Kidney (tissue), 14 donors: ENCODE results near the gene HBP1. TPM values are rescaled to one million over a fixed set of nuclear protein-coding genes. Genes with fewer than 3 reads are reported as not detected.
A peak's percentile ranks its signal among the peaks of the same experiment; 100 is the strongest.

Source experiments
- DNase-seq, 5 donors: peaks; one replicate each; pipeline ENCODE4 v3.0.0-alpha.2; 2013 to 2020
- FAIRE-seq: peaks from 2 replicates; lab custom pipeline; 2012; peaks lifted over from hg19 to GRCh38; lab: Jason Lieb, UNC
- H3K27ac ChIP-seq, 2 donors: one replicate each; pipeline ENCODE4 v1.7.0; 2013; ENCODE audit warnings: low read depth in 2 of 2, low read length in 2 of 2, inconsistent platforms in 1 of 2
- H3K27me3 ChIP-seq: one replicate; pipeline ENCODE4 v1.7.1; 2013; ENCODE audit warnings: low read length, inconsistent platforms; ENCODE audit not compliant: control insufficient read depth, insufficient read depth
- H3K36me3 ChIP-seq, 3 donors: one replicate each; pipeline versions ENCODE4 v1.7.0 to v1.7.1; 2013; ENCODE audit warnings: low read length in 3 of 3, control low read depth in 1 of 3, inconsistent platforms in 1 of 3; ENCODE audit not compliant: insufficient read depth in 3 of 3, control insufficient read depth in 2 of 3
- H3K4me1 ChIP-seq, 3 donors: one replicate each; pipeline versions ENCODE4 v1.7.0 to v1.7.1; 2013; ENCODE audit warnings: low read length in 3 of 3, inconsistent platforms in 1 of 3, low read depth in 1 of 3; ENCODE audit not compliant: control insufficient read depth in 2 of 3, insufficient read depth in 2 of 3
- H3K4me3 ChIP-seq, 3 donors: one replicate each; pipeline versions ENCODE4 v1.7.0 to v1.8.1; 2013; ENCODE audit warnings: low read length in 3 of 3, control low read depth in 1 of 3, inconsistent platforms in 1 of 3
- H3K9ac ChIP-seq, 3 donors: one replicate each; pipeline versions ENCODE4 v1.7.0 to v1.7.1; 2013; ENCODE audit warnings: low read length in 3 of 3, control low read depth in 1 of 3, inconsistent platforms in 1 of 3
- H3K9me3 ChIP-seq, 3 donors: one replicate each; pipeline versions ENCODE4 v1.7.0 to v1.7.1; 2013; ENCODE audit warnings: low read length in 3 of 3, control low read depth in 1 of 3, inconsistent platforms in 1 of 3; ENCODE audit not compliant: control insufficient read depth in 2 of 3, insufficient read depth in 1 of 3
- intact Hi-C: fragments of 100-400 bp; cut with DNase I; formaldehyde crosslinking; loops from one replicate; pipeline ENCODE4 v1.11.1; 2022
- polyA plus RNA-seq: library from polyadenylated mRNA; stranded (reverse); fragments of 350-450 nt; fragmentation: Illumina TruSeq; extraction: RNeasy Lipid Tissue Mini Kit (QIAGEN cat#74804); gene quantifications from one replicate; pipeline ENCODE4 v1.2.3, GENCODE V29; 2014; ENCODE audit warnings: low read depth, low replicate concordance; ENCODE audit not compliant: insufficient read depth
- total RNA-seq: library from RNA; stranded (reverse); fragmentation: NEBNext Ultra II Directional; extraction: Animal tissue kit (Norgen Biotek cat#: 25700); gene quantifications from one replicate; pipeline ENCODE4 v1.2.1, GENCODE V29; 2021
- TF ChIP-seq, protein P1 (sequence below): IDR thresholded peaks from 3 replicates; pipeline ENCODE4 v1.5.1; 2012; ENCODE audit warnings: mild to moderate bottlenecking, moderate library complexity, borderline replicate concordance; ENCODE audit not compliant: insufficient read depth; ENCODE audit errors: extremely low read depth
- donor health status: control.
- donor health status: control.
- donor health status: control.
- donor health status: control.
- donor health status: control.
- donor health status: DM: yes; HTN: yes; CAD: no.
- donor health status: Normal renal cell carcinoma (clear cell type).

The HBP1 gene
- total and polyA plus RNA-seq, 2 donors from 2014 or later = 29.3 to 64.4 TPM

DNA sequence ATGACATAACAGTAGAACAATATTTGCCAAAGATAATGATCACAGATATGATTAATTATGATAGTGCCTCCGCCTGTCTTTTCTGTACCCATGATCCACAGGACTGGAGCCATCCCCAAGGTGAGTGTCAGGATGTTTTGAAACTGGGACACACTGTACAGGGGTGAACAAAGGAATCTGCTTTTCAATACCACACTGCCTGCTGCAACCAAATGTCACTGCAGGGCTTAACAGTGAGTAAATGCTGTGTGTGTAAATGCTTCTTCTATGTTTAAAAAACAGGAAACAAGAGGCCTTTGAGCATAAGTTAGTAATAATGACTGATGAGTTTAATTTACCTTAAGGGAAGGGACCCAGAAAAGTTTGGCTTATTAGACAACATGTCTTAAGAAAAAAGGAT, 65.2 kb downstream of the HBP1 start:
- H3K36me3 ChIP-seq = no peaks in the 10 kb centered on the region
- intact Hi-C loops = no loop called here
- H3K9ac ChIP-seq = no peak overlapping the region
- no peak overlapping the region for H3K4me3 ChIP-seq
- no peak for DNase-seq
- FAIRE-seq = no peak
- TF ChIP-seq, protein P1, sequence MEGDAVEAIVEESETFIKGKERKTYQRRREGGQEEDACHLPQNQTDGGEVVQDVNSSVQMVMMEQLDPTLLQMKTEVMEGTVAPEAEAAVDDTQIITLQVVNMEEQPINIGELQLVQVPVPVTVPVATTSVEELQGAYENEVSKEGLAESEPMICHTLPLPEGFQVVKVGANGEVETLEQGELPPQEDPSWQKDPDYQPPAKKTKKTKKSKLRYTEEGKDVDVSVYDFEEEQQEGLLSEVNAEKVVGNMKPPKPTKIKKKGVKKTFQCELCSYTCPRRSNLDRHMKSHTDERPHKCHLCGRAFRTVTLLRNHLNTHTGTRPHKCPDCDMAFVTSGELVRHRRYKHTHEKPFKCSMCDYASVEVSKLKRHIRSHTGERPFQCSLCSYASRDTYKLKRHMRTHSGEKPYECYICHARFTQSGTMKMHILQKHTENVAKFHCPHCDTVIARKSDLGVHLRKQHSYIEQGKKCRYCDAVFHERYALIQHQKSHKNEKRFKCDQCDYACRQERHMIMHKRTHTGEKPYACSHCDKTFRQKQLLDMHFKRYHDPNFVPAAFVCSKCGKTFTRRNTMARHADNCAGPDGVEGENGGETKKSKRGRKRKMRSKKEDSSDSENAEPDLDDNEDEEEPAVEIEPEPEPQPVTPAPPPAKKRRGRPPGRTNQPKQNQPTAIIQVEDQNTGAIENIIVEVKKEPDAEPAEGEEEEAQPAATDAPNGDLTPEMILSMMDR = no peak
- no peaks in the 10 kb centered on the region for H3K9me3 ChIP-seq
- H3K4me1 ChIP-seq = no peaks in the 10 kb centered on the region
- no peaks in the 10 kb centered on the region for H3K27me3 ChIP-seq
- H3K27ac ChIP-seq = no peak overlapping the region

DNA sequence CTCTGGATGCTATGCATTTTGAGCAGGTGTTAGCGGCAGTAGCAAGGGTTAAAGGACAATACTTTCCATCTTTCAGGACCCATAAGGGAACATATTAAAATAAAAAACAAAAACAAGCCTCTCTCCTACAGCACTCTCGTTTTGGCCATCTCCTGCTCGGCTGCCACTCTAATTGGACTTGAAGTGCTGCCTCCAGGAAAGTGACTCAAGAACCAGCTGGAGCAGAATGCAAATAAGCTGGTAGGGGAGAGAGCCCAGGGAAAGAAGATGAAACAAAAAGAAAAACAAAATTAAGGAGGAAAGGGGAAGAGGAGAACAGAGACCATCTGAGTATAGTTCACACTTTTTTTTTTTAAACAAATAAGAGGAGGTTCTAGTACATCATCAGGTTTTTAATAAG, 65.6 kb downstream of the HBP1 start:
- Histone ChIP-seq H3K4me3 (no peak overlapping the region), H3K36me3 (no peaks in the 10 kb centered on the region), H3K9ac (no peak overlapping the region), H3K27ac (no peak overlapping the region), H3K4me1 (no peaks in the 10 kb centered on the region), H3K27me3 (no peaks in the 10 kb centered on the region), H3K9me3 (no peaks in the 10 kb centered on the region)
- no peak for FAIRE-seq
- TF ChIP-seq, protein P1 = no peak
- DNase-seq = peak in 1 of 5 donors; percentile 12
- intact Hi-C loops = no loop called here

DNA sequence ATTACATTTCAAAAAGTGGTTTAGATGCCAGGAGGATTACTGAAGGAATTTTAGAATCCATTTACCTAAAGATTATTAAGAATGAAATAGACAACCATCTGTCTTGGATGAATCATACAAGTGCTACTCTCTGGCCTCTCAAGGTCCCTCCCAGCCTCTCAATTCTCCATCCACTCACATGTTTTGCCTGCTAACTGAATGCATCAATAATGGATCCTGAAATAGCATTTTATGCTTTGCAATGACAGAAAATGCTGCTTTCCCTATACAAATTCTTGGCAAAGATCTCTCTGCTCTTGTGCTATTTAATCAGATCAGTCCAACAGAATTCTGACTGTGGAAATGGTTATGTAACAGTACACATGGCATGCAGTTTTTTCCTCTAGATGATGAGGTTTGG, 68.1 kb downstream of the HBP1 start:
- no peak for FAIRE-seq

DNA sequence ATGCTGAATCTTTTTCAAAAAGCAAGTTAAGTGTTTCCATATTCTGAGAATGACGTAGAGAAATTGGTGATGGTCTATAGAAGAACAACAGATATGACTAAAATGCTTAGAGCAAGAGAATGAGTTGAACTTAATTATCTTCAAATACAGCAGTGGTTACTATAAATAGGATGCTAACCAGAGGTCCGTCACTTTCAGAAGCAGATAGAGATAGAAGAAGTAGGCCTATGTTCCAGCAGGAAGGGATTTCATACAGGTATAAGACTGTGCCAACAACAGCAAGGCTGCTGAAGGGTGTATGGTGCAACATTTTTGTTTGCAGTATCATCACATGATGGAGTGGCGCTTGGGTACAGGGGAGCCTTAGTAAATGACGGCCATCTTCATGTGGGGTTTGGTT, 68.6 kb downstream of the HBP1 start:
- no peak overlapping the region for H3K9ac ChIP-seq
- TF ChIP-seq, protein P1 = no peak
- no peak overlapping the region for H3K27ac ChIP-seq
- H3K4me1 ChIP-seq = no peaks in the 10 kb centered on the region
- H3K4me3 ChIP-seq = no peak overlapping the region
- H3K27me3 ChIP-seq = no peaks in the 10 kb centered on the region
- no peaks in the 10 kb centered on the region for H3K36me3 ChIP-seq
- intact Hi-C loops = no loop called here
- FAIRE-seq = no peak
- no peaks in the 10 kb centered on the region for H3K9me3 ChIP-seq
- no peak for DNase-seq

More for the DNA sequence above, 68.1 kb downstream of the HBP1 start:
- Histone ChIP-seq H3K27me3 (no peaks in the 10 kb centered on the region), H3K4me1 (no peaks in the 10 kb centered on the region), H3K27ac (no peak overlapping the region), H3K36me3 (no peaks in the 10 kb centered on the region), H3K4me3 (no peak overlapping the region), H3K9me3 (no peaks in the 10 kb centered on the region), H3K9ac (no peak overlapping the region)
- TF ChIP-seq, protein P1 = no peak
- no peak for DNase-seq
- intact Hi-C loops = no loop called here
